T-helper 2 cell treated with Interferon-gamma antibody and Interleukin-4, amounts not matched to agents 100 ng/mL and 5 ng/mL, for 36 hours (primary cell): Measurements from ENCODE around the gene LRRC2. TPM values are rescaled to one million over a fixed set of nuclear protein-coding genes. Genes with fewer than 3 reads are reported as not detected.
"Not testable (repeated sequence)": the region's sequence is repeated elsewhere in the genome, so short reads cannot be mapped to it uniquely, and the experiment has no call there.

Experiments
- intact Hi-C: fragments of 100-400 bp; cut with micrococcal nuclease; formaldehyde crosslinking; loops from one replicate; pipeline ENCODE4 v1.15.1; 2023
- total RNA-seq: library from RNA; stranded (reverse); gene quantifications from 2 replicates; pipeline ENCODE4 v1.2.3, GENCODE V29; 2022

LRRC2 gene
- total RNA-seq, 1 donor from 2014 or later = not detected

- intact Hi-C loops = no loop called here
Measured at GRCh38 chr3:46584598-46585467, 18.7 kb upstream of the LRRC2 start.

DNA sequence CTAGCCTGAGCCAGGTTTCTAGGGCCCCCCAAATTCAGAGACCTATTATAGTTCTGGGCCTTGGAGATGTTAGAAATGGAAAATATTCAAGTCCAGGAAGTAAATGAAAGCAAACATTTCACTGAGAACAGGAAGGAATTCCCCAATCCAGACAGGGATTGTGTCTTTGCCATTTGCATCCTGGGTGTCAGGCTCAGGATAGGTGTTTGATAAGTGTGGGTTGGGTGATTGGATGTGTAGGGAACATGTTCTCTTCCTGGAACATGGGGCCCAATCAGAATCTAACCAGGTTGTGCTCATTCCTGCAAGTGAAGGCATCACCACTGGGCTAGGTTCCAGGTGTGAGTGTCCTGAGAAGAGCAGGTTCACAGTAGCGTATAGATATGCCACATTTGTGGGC, 14.6 kb upstream of the LRRC2 start:
- intact Hi-C loops = no loop called here

DNA sequence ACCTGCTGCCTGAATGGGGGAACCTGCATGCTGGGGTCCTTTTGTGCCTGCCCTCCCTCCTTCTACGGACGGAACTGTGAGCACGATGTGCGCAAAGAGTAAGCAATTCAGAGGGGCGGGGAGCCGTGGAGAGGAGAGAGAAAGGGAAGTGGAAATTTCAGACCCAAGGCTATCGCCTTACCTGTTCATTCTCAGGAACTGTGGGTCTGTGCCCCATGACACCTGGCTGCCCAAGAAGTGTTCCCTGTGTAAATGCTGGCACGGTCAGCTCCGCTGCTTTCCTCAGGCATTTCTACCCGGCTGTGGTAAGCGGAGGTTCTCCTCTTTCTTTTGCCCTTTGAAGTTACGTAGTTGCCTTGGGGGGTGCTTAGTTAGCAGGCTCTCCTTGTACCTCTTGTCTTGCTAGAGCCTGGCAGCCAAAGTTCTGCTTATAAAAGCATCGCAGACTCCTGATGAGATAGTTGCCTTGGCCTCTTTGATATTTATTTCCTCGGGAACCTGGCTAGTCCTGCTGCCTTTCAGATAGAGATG, 13.7 kb upstream of the LRRC2 start:
- intact Hi-C loops = no loop called here

DNA sequence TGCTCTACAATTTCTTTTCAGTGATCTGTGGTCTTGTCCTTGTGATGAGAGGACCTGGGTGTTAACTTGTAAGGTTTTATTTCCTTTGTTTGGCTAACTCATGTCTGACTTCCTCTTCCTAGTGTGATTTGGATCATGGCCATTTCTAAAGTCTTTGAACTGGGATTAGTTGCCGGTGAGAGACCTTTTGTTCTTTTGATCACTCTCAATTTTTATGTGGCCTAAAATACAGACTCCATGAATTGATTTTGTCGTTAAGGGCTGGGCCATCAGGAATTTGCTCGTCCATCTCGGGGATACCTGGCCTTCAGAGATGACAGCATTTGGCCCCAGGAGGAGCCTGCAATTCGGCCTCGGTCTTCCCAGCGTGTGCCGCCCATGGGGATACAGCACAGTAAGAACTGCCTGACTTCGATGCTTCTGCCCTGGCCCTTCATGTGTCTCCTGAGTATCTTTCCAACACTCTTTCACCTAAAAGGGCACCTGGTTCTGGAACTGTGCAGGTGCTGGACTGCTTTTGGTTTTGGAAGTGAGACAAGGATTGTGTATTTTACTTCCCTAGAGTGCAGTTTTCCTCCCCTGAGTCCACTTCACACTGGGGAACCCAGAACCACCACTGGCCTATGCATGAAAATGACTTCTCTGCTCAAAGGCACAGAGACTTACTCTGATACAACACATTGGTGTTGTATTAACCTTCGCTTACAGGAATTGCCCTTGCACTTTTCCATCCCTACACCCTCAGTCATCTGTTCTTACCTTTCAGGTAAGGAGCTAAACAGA, 13.1 kb upstream of the LRRC2 start:
- intact Hi-C loops = no loop called here

GRCh38 chr3:46577580-46578249, 11.6 kb upstream of the LRRC2 start:
- intact Hi-C loops = not testable (repeated sequence)

DNA sequence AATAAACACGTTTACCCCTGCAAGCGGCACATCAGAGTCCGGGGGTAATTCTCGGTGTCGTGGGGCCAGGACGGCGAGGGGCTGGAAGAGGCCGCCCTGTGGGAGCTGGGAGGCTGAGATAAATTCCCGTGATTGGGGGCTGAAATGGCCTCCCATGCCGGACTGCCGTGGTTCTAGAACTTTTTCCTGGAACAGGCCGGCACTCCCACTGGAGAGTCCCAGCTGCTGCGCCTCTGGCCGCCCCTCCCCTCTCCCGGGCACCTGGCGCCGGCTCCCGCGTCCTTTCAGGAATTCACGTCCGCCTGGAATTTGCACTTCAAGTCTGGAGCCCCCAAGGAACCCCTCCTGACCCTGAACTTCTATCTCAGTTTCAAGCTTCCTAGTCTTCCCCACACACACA, 10.8 kb upstream of the LRRC2 start:
- intact Hi-C loops = no loop called here

GRCh38 chr3:46576386-46576785, 10.3 kb upstream of the LRRC2 start:
- intact Hi-C loops = no loop called here

DNA sequence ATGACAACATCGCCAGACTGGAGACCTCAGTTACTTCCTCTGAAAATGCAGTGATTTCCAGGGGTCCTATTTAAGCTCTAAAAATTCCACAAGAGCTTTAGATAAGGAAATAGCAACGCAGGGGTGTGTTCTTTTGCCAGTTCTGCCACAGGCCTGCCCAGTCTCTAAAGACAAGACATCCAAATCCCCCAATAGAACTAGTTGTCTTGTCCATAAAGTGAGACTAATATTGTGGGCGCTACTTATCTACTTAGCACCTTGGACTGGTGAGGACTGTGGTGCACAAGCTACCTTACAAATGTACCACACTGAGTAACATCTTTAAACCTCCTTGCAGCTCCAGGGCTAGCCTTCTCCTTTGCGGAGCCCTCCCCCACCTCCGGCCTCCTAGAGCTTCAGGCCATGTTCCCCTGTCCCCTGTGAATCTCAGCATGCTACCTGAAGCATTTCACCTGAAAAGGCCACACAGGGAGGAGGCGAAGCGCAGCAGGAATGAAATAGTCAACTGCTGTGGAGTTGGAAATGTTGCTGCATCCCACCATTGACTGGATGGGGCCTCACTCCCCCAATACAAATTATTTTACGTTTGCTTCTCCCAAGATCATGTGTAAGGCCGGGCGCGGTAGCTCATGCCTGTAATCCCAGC, 9.6 kb upstream of the LRRC2 start:
- intact Hi-C loops = no loop called here

DNA sequence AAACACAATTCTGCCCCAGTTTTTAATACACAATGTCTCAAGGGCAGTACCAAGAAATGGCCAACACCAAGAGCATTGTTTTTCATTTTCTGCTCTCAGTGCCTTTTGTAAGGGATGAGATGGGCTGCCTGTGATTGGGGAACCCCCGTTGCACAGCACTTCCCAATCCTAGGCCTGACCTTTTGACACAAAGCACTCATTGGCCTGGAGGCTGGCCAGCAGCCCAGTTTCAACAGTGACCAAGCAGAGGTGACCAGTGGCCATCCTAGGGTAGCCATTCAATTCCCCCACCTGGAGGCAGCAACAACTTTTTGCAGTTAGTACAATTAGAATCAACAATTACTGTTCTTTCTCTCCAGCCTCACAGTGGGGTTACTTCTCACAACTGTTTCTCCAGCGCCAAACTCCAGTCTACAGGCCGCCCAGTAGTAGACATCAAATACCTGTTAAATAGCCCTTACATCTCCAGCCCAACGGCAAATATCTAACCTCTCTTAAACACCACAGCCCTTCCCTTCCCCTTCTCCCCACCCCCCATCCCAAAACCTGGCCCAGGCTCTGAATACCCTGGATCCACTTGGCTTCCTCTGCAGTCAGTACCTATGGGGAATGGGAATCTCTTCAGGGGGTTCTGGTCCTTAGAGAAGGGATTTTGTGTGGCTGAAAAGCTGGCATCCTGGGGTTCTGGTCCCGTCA, 8.9 kb upstream of the LRRC2 start:
- intact Hi-C loops = no loop called here

DNA sequence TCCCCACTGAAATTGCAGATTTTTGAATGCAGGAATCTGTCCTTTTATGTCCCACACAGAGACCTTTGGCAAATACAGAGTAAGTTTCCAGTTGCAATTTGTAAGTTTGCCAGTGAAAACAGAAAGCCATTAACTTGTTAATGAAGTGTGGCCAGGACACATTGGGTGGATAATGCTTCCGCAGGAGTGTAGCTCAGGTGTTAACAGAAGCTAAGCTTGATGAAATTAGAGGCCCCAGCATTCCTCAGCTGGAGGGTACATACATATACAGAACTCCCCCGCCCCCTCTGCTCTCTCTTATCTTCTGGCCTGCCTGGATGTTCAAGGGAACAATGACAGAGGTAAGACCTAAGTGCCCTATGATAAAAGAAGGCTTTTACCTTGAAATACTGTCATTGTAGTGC, 8.1 kb upstream of the LRRC2 start:
- intact Hi-C loops = no loop called here

DNA sequence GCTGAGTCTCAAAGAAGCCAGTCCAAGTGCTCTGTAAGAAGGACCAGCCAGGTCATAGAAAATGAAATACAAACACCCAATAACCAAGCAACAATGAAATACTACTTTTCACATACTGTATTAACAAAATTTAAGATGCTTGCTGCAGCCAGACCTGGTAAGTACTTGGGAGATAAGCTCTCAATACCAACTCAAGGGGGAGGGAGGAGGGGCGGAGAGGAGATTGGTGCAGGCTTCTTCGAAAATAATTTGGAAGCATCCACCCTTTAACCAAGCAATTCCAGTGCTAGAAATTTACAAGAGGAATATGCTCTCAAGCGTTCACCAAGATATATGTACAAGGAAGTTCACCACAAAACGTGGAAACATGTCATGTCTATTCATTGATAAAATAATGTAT, 7.6 kb upstream of the LRRC2 start:
- intact Hi-C loops = no loop called here

DNA sequence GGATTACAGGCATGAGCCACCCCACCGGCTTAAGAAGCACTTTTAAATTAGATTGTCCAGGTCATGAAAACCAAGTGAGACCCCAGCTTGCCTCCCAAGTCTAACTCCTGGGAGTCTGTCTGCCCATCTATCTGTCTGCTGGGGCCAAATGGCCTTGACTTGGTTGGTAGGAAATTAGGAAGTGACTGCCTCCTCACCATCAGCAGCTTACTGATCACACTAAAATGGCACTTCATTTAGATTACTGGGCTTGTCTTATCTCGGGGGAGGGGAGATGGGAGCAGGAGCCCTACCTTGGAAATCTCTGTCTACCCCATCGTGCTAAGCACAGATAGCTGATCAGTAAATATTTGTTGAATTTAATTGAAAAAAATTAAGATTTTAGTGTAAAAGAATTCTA, 5.6 kb upstream of the LRRC2 start:
- intact Hi-C loops = no loop called here

- intact Hi-C loops = loop anchor here (2.0 kb wide), 1 partner anchor 77 kb away; no protein-coding TSS in a partner anchor
Measured at GRCh38 chr3:46565607-46566039, 479 bp downstream of the LRRC2 start.

GRCh38 chr3:46565077-46565476, 1.0 kb downstream of the LRRC2 start:
- intact Hi-C loops = no loop called here

- intact Hi-C loops = no loop called here
Measured at GRCh38 chr3:46564190-46565021, 1.7 kb downstream of the LRRC2 start.

GRCh38 chr3:46561951-46562350, 4.2 kb downstream of the LRRC2 start:
- intact Hi-C loops = no loop called here

DNA sequence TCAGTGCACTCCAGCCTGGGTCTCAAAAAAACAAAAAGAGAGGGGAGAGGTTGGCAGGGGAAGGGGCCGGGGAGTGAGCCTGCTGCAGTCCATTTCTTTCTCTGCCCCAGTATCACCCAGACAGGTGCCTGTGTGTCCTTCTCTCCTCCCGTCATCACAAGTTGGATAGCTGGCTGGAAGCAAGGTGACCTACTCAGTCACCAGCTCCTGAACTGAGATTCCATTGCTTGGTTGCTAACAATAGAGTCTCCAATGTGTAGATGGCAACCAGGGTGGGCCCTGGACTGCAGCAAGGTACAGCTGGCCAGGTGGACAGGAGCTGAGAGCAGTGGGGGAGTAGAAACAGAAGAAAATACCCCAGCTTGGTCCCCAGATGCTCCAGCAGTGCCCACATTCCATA, 4.6 kb downstream of the LRRC2 start:
- intact Hi-C loops = no loop called here

GRCh38 chr3:46559091-46559704, 6.9 kb downstream of the LRRC2 start:
- intact Hi-C loops = loop anchor here (2.0 kb wide), 2 partner anchors 62 to 72 kb away; partner anchors contain the start of gene RTP3
